ENCODE data around the gene KXD1.

KXD1 gene

GRCh38 chr19:18608102-18608804 lies 50.6 kb downstream of the KXD1 start:
- H4K20me1 ChIP-seq (ENCODE audit: low read depth, low read length) = no peaks in the 10 kb centered on the region
- no peaks in the 10 kb centered on the region for H3K79me2 ChIP-seq (ENCODE audit: insufficient read depth, low read length)
- no peak overlapping the region for H2AFZ ChIP-seq (ENCODE audit: low read depth, low read length, severe bottlenecking)
- H3K27me3 ChIP-seq (ENCODE audit: low read length) = peaks cover 8% of the 10 kb centered on the region; the same call in 1 of the 2 replicates
- H3K9me2 ChIP-seq (replicated peaks; ENCODE audit: insufficient read depth, low read length) = no peaks in the 10 kb centered on the region
- H3K9me3 ChIP-seq (ENCODE audit: insufficient read depth, low read length) = no peaks in the 10 kb centered on the region
- no peak overlapping the region for H3K4me2 ChIP-seq (ENCODE audit: low read depth, low read length, poor library complexity, severe bottlenecking)
- no peak overlapping the region for H3K4me3 ChIP-seq (ENCODE audit: insufficient read depth, low read length, poor library complexity, severe bottlenecking)
- no peak overlapping the region for H3K27ac ChIP-seq (ENCODE audit: low read depth, low read length)
- no peaks in the 10 kb centered on the region for H3K36me3 ChIP-seq (ENCODE audit: low read length)
- no peak overlapping the region for H3K9ac ChIP-seq (ENCODE audit: low read length)
- H3F3A ChIP-seq (ENCODE audit: insufficient read depth) = no peaks in the 10 kb centered on the region
- TF ChIP-seq EZH2phosphoT487 (conservative IDR thresholded peaks at IDR 0.05; ENCODE audit: low read length) (no peak), CTCF (IDR thresholded peaks at IDR 0.05; ENCODE audit: insufficient read depth, low read length, poor library complexity, severe bottlenecking) (no peak)

GRCh38 chr19:18608805-18609716 lies 51.4 kb downstream of the KXD1 start:
- H3K9me2 ChIP-seq (replicated peaks; ENCODE audit: insufficient read depth, low read length) = no peaks in the 10 kb centered on the region
- H4K20me1 ChIP-seq (ENCODE audit: low read depth, low read length) = no peaks in the 10 kb centered on the region
- no peak overlapping the region for H3K9ac ChIP-seq (ENCODE audit: low read length)
- H3F3A ChIP-seq (ENCODE audit: insufficient read depth) = no peaks in the 10 kb centered on the region
- H3K36me3 ChIP-seq (ENCODE audit: low read length) = no peaks in the 10 kb centered on the region
- no peak overlapping the region for H2AFZ ChIP-seq (ENCODE audit: low read depth, low read length, severe bottlenecking)
- H3K4me3 ChIP-seq (ENCODE audit: insufficient read depth, low read length, poor library complexity, severe bottlenecking) = no peak overlapping the region
- H3K27me3 ChIP-seq (ENCODE audit: low read length) = peaks cover 8% of the 10 kb centered on the region; the same call in 1 of the 2 replicates
- H3K4me2 ChIP-seq (ENCODE audit: low read depth, low read length, poor library complexity, severe bottlenecking) = no peak overlapping the region
- TF ChIP-seq EZH2phosphoT487 (conservative IDR thresholded peaks at IDR 0.05; ENCODE audit: low read length) (no peak), CTCF (IDR thresholded peaks at IDR 0.05; ENCODE audit: insufficient read depth, low read length, poor library complexity, severe bottlenecking) (no peak)
- no peak overlapping the region for H3K27ac ChIP-seq (ENCODE audit: low read depth, low read length)
- H3K9me3 ChIP-seq (ENCODE audit: insufficient read depth, low read length) = no peaks in the 10 kb centered on the region
- H3K79me2 ChIP-seq (ENCODE audit: insufficient read depth, low read length) = no peaks in the 10 kb centered on the region

- no peaks in the 10 kb centered on the region for H3K9me2 ChIP-seq (replicated peaks; ENCODE audit: insufficient read depth, low read length)
- peaks cover 8% of the 10 kb centered on the region; the same call in 1 of the 2 replicates for H3K27me3 ChIP-seq (ENCODE audit: low read length)
- no peaks in the 10 kb centered on the region for H3K36me3 ChIP-seq (ENCODE audit: low read length)
- H2AFZ ChIP-seq (ENCODE audit: low read depth, low read length, severe bottlenecking) = no peak overlapping the region
- no peak for TF ChIP-seq EZH2phosphoT487 (conservative IDR thresholded peaks at IDR 0.05; ENCODE audit: low read length)
- TF ChIP-seq CTCF (IDR thresholded peaks at IDR 0.05; ENCODE audit: insufficient read depth, low read length, poor library complexity, severe bottlenecking) = no peak
- H3K4me2 ChIP-seq (ENCODE audit: low read depth, low read length, poor library complexity, severe bottlenecking) = no peak overlapping the region
- H4K20me1 ChIP-seq (ENCODE audit: low read depth, low read length) = no peaks in the 10 kb centered on the region
- no peak overlapping the region for H3K4me3 ChIP-seq (ENCODE audit: insufficient read depth, low read length, poor library complexity, severe bottlenecking)
- H3K9ac ChIP-seq (ENCODE audit: low read length) = no peak overlapping the region
- H3K9me3 ChIP-seq (ENCODE audit: insufficient read depth, low read length) = no peaks in the 10 kb centered on the region
- H3K27ac ChIP-seq (ENCODE audit: low read depth, low read length) = no peak overlapping the region
- no peaks in the 10 kb centered on the region for H3K79me2 ChIP-seq (ENCODE audit: insufficient read depth, low read length)
- H3F3A ChIP-seq (ENCODE audit: insufficient read depth) = no peaks in the 10 kb centered on the region
Measured at GRCh38 chr19:18609717-18610051, 52.0 kb downstream of the KXD1 start.

Measured in SU-DHL-6 (cell line).